Astrocyte (in vitro differentiated cells and primary cell): ENCODE measurements around the gene SPNS1. TPM values are rescaled to one million over a fixed set of nuclear protein-coding genes. Genes with fewer than 3 reads are reported as not detected.

ENCODE experiments used
- DNase-seq: peaks from one replicate; pipeline ENCODE4 v3.0.0-alpha.2; 2010; ENCODE audit warnings: low read depth
- FAIRE-seq: peaks from 2 replicates; lab custom pipeline; 2011; peaks lifted over from hg19 to GRCh38; lab: Jason Lieb, UNC
- H2AFZ ChIP-seq: 2 replicates; pipeline ENCODE4 v1.6.0; 2012; ENCODE audit warnings: low read depth, low read length, inconsistent platforms
- H3K27ac ChIP-seq: 2 replicates; pipeline ENCODE4 v1.5.1; 2011; ENCODE audit warnings: low read depth, low read length, inconsistent platforms
- H3K27me3 ChIP-seq: 2 replicates; pipeline ENCODE4 v1.6.0; 2011; ENCODE audit warnings: low read length, inconsistent platforms; ENCODE audit not compliant: insufficient read depth
- H3K36me3 ChIP-seq: 2 replicates; pipeline ENCODE4 v1.5.1; 2011; ENCODE audit warnings: low read length, inconsistent platforms; ENCODE audit not compliant: insufficient read depth
- H3K4me1 ChIP-seq: 2 replicates; pipeline ENCODE4 v1.5.1; 2011; ENCODE audit warnings: low read length, inconsistent platforms; ENCODE audit not compliant: insufficient read depth
- H3K4me2 ChIP-seq: 2 replicates; pipeline ENCODE4 v1.6.0; 2012; ENCODE audit warnings: low read length, inconsistent platforms
- H3K4me3 ChIP-seq: 2 replicates; pipeline ENCODE4 v1.5.1; 2011; ENCODE audit warnings: low read depth, mild to moderate bottlenecking, low read length, inconsistent platforms; ENCODE audit not compliant: insufficient read depth
- H3K79me2 ChIP-seq: 2 replicates; pipeline ENCODE4 v1.6.0; 2012; ENCODE audit warnings: mild to moderate bottlenecking, low read length, inconsistent platforms; ENCODE audit not compliant: insufficient read depth
- H3K9ac ChIP-seq: 2 replicates; pipeline ENCODE4 v1.6.0; 2012; ENCODE audit warnings: mild to moderate bottlenecking, low read length, inconsistent platforms
- H3K9me3 ChIP-seq: 2 replicates; pipeline ENCODE4 v1.5.1; 2012; ENCODE audit warnings: low read depth, mild to moderate bottlenecking, low read length, inconsistent platforms; ENCODE audit not compliant: insufficient read depth
- H4K20me1 ChIP-seq: 2 replicates; pipeline ENCODE4 v1.6.0; 2012; ENCODE audit warnings: low read length, inconsistent platforms; ENCODE audit not compliant: insufficient read depth
- H3K27ac Mint-ChIP-seq: one replicate; pipeline ENCODE4 v1.8.0; 2021; ENCODE audit warnings: mild to moderate bottlenecking, mixed read lengths; ENCODE audit not compliant: unreplicated experiment
- H3K27me3 Mint-ChIP-seq: one replicate; pipeline ENCODE4 v1.8.0; 2021; ENCODE audit warnings: low read depth, mixed read lengths; ENCODE audit not compliant: unreplicated experiment
- H3K36me3 Mint-ChIP-seq: one replicate; pipeline ENCODE4 v1.8.0; 2021; ENCODE audit warnings: low read depth, mixed read lengths; ENCODE audit not compliant: unreplicated experiment
- H3K4me1 Mint-ChIP-seq: one replicate; pipeline ENCODE4 v1.8.0; 2021; ENCODE audit warnings: low read depth, mixed read lengths; ENCODE audit not compliant: unreplicated experiment
- H3K4me3 Mint-ChIP-seq: one replicate; pipeline ENCODE4 v1.8.0; 2021; ENCODE audit warnings: mild to moderate bottlenecking, moderate library complexity, mixed read lengths; ENCODE audit not compliant: unreplicated experiment
- H3K9me3 Mint-ChIP-seq: one replicate; pipeline ENCODE4 v1.8.0; 2021; ENCODE audit warnings: mild to moderate bottlenecking, mixed read lengths; ENCODE audit not compliant: unreplicated experiment
- EZH2 ChIP-seq: IDR thresholded peaks from 2 replicates; pipeline ENCODE4 v1.6.1; 2012; ENCODE audit warnings: mild to moderate bottlenecking, low read length, inconsistent platforms; ENCODE audit not compliant: insufficient read depth
- total RNA-seq: library from RNA; stranded (reverse); gene quantifications from 2 replicates; pipeline ENCODE4 v1.2.1, GENCODE V29; 2021
- TF ChIP-seq, protein P1 (sequence below): IDR thresholded peaks from 2 replicates; pipeline ENCODE4 v1.5.1; 2011; ENCODE audit warnings: low read depth, mild to moderate bottlenecking, inconsistent platforms, low read length, moderate library complexity; ENCODE audit not compliant: insufficient read depth

The SPNS1 gene
- total RNA-seq, 1 donor from 2014 or later = 57.8 TPM

- H3K4me1 Mint-ChIP-seq = peaks cover 7% of the 10 kb centered on the region
- no peak overlapping the region for H3K4me3 ChIP-seq
- no peak overlapping the region for H3K4me2 ChIP-seq
- FAIRE-seq (no peak), DNase-seq (no peak)
- no peaks in the 10 kb centered on the region for H3K79me2 ChIP-seq
- no peak overlapping the region for H3K27ac Mint-ChIP-seq
- no peaks in the 10 kb centered on the region for H3K27me3 Mint-ChIP-seq
- no peaks in the 10 kb centered on the region for H3K4me1 ChIP-seq
- peaks cover 2% of the 10 kb centered on the region for H3K9me3 Mint-ChIP-seq
- no peak for TF ChIP-seq EZH2
- TF ChIP-seq, protein P1, sequence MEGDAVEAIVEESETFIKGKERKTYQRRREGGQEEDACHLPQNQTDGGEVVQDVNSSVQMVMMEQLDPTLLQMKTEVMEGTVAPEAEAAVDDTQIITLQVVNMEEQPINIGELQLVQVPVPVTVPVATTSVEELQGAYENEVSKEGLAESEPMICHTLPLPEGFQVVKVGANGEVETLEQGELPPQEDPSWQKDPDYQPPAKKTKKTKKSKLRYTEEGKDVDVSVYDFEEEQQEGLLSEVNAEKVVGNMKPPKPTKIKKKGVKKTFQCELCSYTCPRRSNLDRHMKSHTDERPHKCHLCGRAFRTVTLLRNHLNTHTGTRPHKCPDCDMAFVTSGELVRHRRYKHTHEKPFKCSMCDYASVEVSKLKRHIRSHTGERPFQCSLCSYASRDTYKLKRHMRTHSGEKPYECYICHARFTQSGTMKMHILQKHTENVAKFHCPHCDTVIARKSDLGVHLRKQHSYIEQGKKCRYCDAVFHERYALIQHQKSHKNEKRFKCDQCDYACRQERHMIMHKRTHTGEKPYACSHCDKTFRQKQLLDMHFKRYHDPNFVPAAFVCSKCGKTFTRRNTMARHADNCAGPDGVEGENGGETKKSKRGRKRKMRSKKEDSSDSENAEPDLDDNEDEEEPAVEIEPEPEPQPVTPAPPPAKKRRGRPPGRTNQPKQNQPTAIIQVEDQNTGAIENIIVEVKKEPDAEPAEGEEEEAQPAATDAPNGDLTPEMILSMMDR = no peak
- no peak overlapping the region for H2AFZ ChIP-seq
- H3K9ac ChIP-seq = no peak overlapping the region
- no peak overlapping the region for H3K4me3 Mint-ChIP-seq
- no peaks in the 10 kb centered on the region for H4K20me1 ChIP-seq
- H3K36me3 ChIP-seq = no peaks in the 10 kb centered on the region
- H3K27me3 ChIP-seq = no peaks in the 10 kb centered on the region
- no peak overlapping the region for H3K27ac ChIP-seq
- H3K9me3 ChIP-seq = no peaks in the 10 kb centered on the region
- H3K36me3 Mint-ChIP-seq = peaks cover 36% of the 10 kb centered on the region
Measured at GRCh38 chr16:28987170-28987853, 12.7 kb downstream of the SPNS1 start.

DNA sequence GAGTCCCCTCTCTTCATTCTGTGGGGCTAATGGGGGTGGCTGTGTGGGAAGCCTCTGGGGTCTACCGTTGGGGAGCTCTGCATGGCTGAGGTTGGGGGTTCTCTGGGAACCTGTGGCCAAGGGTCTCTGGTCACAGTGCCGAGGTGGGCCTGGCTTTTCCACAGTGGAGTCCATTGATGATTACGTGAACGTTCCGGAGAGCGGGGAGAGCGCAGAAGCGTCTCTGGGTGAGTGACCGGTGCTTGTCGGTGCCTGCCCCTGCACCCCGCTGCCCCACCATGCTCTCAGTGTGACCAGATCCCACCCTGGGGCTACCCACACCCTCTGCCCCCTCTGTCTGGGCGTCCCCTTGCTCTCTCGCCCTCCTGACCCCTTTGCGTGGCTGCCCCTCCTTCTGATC is 14.8 kb downstream of the SPNS1 start:
- peaks cover 7% of the 10 kb centered on the region for H3K4me1 Mint-ChIP-seq
- H3K27ac ChIP-seq = no peak overlapping the region
- no peak overlapping the region for H3K9ac ChIP-seq
- DNase-seq (no peak), FAIRE-seq (no peak)
- no peaks in the 10 kb centered on the region for H3K36me3 ChIP-seq
- no peaks in the 10 kb centered on the region for H3K9me3 ChIP-seq
- no peak overlapping the region for H3K27ac Mint-ChIP-seq
- no peak overlapping the region for H3K4me2 ChIP-seq
- peaks cover 2% of the 10 kb centered on the region for H3K9me3 Mint-ChIP-seq
- no peaks in the 10 kb centered on the region for H3K27me3 Mint-ChIP-seq
- no peaks in the 10 kb centered on the region for H3K4me1 ChIP-seq
- no peaks in the 10 kb centered on the region for H4K20me1 ChIP-seq
- H2AFZ ChIP-seq = no peak overlapping the region
- H3K4me3 Mint-ChIP-seq = no peak overlapping the region
- no peak for TF ChIP-seq EZH2
- TF ChIP-seq, protein P1 = no peak
- H3K4me3 ChIP-seq = no peak overlapping the region
- H3K79me2 ChIP-seq = no peaks in the 10 kb centered on the region
- H3K36me3 Mint-ChIP-seq = peaks cover 27% of the 10 kb centered on the region
- H3K27me3 ChIP-seq = no peaks in the 10 kb centered on the region

DNA sequence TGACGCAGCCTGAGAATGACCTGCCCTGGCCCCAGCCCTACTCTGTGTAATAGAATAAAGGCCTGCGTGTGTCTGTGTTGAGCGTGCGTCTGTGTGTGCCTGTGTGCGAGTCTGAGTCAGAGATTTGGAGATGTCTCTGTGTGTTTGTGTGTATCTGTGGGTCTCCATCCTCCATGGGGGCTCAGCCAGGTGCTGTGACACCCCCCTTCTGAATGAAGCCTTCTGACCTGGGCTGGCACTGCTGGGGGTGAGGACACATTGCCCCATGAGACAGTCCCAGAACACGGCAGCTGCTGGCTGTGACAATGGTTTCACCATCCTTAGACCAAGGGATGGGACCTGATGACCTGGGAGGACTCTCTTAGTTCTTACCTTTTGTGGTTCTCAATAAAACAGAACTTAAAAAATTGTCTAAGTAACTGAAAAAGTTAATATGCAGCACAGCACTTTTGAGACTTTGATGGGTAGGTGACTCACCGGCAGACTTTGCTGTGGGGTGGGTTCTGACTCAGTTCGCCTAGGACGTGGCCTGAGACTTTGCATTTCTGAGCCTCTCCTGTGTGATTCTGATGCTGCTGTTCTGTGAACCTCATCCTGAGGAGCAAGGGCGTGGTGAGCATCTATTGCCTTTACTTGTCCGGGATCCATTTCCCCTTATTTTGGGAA is 15.9 kb downstream of the SPNS1 start:
- Mint-ChIP-seq H3K27me3 (no peaks in the 10 kb centered on the region), H3K4me3 (no peak overlapping the region), H3K36me3 (peaks cover 27% of the 10 kb centered on the region), H3K27ac (no peak overlapping the region), H3K4me1 (peaks cover 6% of the 10 kb centered on the region), H3K9me3 (peaks cover 2% of the 10 kb centered on the region)
- H3K4me2 ChIP-seq = no peak overlapping the region
- no peaks in the 10 kb centered on the region for H3K79me2 ChIP-seq
- TF ChIP-seq EZH2 = no peak
- DNase-seq = no peak
- no peak overlapping the region for H2AFZ ChIP-seq
- H3K4me3 ChIP-seq = no peak overlapping the region
- no peaks in the 10 kb centered on the region for H3K4me1 ChIP-seq
- H3K9me3 ChIP-seq = no peaks in the 10 kb centered on the region
- no peak overlapping the region for H3K27ac ChIP-seq
- FAIRE-seq = no peak
- no peak overlapping the region for H3K9ac ChIP-seq
- H4K20me1 ChIP-seq = no peaks in the 10 kb centered on the region
- H3K36me3 ChIP-seq = no peaks in the 10 kb centered on the region
- no peaks in the 10 kb centered on the region for H3K27me3 ChIP-seq
